HL-60/S4 treated with phorbol 12-myristate 13-acetate at 8.2 ng/mL for 4 days and 3 days (cell line): ENCODE results near the gene UVSSA.

Experiments
- in situ Hi-C: fragments of 300-500 bp; cut with MboI; formaldehyde crosslinking; loops from 2 replicates; pipeline ENCODE4 v1.15.0; 2022; ENCODE audit warnings: low sequenced_read_pairs

Gene UVSSA, protein sequence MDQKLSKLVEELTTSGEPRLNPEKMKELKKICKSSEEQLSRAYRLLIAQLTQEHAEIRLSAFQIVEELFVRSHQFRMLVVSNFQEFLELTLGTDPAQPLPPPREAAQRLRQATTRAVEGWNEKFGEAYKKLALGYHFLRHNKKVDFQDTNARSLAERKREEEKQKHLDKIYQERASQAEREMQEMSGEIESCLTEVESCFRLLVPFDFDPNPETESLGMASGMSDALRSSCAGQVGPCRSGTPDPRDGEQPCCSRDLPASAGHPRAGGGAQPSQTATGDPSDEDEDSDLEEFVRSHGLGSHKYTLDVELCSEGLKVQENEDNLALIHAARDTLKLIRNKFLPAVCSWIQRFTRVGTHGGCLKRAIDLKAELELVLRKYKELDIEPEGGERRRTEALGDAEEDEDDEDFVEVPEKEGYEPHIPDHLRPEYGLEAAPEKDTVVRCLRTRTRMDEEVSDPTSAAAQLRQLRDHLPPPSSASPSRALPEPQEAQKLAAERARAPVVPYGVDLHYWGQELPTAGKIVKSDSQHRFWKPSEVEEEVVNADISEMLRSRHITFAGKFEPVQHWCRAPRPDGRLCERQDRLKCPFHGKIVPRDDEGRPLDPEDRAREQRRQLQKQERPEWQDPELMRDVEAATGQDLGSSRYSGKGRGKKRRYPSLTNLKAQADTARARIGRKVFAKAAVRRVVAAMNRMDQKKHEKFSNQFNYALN

DNA sequence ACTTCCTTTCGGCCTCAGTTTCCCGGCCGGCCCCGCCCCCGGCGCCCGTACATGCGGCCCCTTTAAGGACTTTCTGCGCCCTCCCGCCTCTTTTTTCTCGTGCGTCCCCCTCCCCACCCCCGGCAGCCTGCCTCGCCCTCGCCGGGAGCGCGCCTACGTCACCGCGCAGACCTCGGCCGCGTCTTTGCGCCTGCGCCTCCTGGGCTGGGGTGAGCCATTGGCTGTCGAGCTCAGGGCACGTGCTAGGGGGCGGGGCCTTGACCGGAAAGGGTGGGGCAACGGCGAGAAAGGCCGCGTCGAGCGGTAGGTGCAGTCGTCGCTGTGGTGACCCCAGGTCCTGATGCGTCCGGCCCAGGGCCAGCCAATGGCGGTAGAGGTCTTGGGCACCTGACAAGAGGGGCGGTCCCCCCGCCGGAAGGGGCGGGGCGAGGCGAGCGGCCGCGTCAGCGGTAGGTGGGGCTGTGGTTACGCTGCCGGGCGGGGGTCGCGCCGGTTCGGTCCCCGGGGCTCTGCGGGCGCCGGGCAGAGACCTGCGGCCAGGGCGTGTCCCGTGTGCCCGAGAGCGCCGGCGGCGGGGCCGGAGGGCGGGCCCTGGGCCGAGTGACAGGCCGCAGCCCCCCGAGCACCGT, at the start of gene UVSSA:
Gene UVSSA (plus strand): TSS at position 428 of the 629 bp plus-strand sequence. CDS start 884 bp downstream, outside the sequence.
- in situ Hi-C loops, result no loop called here

DNA sequence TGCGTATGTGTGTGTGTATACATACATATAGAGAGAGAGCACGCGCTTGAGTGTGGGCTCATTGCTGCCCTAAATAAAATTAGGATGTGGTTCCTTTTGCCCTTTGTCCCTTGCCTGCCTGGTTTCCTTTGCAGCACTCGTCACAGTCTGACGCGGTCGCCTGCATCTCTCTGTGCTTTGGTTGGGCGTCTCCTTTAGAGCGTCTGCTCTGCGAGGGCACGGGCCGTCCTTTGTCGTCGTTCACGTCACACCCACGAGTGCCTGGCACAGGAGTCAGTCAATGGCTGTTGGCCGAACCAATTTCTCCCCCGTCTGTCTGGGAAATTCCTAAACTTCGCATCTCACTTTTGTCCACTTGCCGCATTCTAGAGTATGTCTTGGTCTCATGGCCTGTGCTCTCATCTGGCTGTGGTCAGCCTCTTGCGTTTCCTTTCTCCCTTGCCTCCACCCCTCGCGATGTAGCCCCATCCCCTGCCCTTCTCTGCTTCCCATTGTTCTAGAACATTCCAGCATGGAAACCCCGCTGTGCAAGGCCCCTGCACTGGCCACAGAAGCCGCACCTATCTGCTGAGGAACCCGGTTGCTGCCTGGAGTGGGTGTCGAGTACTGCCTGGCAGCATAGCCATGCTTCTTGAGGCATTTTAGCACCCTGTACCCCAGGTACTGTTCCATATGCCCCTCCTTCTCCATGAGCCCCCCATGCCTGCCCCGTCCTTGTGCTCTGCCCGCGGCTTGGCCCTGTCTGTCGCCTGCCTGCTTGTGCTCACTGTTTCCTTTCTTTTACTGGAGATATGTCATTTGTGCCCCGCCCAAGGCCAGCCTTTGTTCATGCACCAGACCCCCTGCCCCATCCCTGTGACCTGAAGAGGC, 49.3 kb upstream of the UVSSA start:
- in situ Hi-C loops, result no loop called here

GRCh38 chr4:1298461-1298860, 48.5 kb upstream of the UVSSA start:
- in situ Hi-C loops, result no loop called here

DNA sequence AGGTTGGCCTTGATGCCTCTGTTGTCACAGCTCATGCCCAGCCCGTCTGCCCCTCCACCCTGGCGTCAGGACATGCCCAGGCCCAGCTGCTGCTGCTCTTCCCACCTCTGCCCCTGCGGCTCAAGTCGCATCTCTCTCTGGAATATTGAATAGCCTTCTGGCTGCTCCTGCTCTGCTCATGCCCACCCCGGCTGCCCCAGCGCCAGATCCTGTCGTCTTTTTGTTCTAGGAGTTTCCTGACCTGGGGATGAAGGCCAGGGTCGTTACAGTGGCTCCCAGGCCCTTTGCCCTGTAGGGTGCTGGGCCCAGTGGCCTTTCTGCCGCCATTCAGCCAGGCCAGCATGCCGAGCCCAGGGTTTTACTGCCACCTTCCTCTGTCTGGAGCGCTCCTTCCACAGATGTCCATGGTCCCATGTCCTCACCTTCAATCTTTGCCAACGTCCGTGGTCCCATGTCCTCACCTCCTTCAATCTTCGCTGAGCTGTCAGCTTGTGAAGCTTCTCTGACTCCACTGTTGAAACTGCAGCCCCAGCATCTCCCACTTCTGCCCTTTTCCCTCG, 47.6 kb upstream of the UVSSA start:
- in situ Hi-C loops, result no loop called here

DNA sequence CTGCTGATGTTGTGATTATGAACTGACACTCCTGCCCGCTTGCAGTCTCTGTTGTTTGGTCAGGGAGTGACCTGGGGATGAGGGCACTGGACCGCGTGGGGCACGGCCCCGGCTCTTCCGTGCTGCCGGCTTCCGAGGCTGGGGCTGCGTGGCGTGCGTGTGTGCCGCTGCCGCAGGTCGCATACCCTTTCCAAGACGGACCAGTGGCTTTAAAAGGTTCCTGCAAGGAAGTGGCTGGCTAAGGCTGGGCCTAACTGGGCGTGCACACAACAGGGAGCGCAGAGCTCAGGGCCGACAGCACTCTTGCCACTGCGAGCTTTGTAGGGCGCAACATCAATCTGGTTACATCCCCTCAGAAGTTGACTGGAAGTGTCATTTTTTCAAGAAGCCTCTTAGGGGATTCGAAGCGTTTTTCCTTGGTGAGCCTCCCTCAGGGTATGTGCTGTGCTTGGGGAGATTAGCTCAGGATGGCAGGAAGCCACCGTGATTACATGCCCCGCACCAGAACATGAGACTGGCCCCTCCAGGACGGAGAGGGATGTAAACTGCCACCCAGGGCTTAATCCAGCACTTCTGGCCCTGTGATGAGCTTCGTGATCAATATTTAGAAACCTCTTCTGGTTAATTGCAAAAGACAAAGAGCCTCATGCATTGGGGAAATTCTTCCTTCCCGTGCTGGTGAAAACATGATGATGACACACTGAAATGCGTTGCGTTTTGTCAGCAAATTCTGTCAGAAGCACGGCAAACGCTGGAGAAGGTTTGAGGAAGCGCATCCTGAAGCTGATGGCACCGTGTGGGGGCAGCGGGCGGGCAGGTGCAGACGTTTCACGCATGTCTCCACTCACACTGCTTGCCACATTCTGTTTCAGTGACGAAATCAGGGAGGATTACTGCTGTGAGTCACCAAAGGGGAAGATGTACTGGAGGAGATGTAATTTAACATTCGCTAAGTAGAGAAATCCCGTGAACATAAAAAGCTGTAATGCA, 46.2 kb upstream of the UVSSA start:
- in situ Hi-C loops, result no loop called here

GRCh38 chr4:1302159-1302558, 44.8 kb upstream of the UVSSA start:
- in situ Hi-C loops, result no loop called here

DNA sequence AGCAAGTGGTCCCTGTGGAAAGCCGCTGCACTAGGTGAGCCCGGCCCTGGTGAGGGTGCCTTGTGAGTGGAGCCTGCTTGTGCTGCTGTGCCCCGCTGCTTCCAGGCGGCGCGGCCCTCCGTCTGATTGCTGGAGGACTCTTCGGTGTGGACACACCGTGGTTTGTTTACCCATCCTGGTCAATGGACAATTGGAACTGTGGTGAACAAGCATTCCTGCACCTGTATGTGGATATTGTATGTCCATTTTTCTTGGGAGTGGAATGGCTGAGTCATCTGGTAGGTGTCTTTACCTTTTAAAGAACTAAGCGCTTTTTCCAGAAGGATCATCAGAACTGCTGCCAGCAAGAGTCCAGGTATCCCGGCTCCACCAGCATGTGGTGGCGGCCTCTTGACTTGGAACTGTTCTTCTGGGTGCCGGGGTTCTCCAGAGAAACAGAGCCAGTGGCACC, 41.7 kb upstream of the UVSSA start:
- in situ Hi-C loops, result no loop called here

DNA sequence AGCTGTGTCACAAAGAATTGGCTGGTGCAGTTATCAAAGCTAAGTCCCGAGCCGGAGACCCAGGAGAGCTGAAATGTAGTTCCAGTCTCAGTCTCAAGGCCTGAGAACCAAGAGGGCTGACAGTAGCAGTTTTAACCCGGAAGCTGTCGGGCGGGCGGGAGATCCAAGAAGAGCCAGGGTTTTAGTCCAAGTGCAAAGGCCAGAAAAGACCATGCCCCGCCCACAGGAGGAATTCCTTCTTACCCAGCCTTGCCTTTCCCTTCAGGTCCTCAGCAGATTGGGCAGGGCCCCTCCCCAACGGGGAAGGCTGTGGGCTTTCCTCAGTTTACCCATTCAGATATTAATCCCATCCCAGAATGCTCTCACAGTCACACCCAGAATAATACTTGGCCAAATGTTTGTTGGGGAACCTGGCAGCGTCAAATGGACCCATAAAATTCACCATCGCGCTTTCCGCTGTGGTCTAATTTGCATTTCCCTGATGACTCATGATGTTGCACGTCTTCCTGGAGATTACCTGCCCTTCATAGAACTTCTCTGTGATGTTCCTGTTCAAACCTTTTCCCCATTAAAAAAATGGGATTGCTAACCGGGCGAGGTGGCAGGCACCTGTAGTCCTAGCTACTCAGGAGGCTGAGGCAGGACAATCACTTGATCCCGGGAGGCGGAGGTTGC, 41.1 kb upstream of the UVSSA start:
- in situ Hi-C loops, result no loop called here

DNA sequence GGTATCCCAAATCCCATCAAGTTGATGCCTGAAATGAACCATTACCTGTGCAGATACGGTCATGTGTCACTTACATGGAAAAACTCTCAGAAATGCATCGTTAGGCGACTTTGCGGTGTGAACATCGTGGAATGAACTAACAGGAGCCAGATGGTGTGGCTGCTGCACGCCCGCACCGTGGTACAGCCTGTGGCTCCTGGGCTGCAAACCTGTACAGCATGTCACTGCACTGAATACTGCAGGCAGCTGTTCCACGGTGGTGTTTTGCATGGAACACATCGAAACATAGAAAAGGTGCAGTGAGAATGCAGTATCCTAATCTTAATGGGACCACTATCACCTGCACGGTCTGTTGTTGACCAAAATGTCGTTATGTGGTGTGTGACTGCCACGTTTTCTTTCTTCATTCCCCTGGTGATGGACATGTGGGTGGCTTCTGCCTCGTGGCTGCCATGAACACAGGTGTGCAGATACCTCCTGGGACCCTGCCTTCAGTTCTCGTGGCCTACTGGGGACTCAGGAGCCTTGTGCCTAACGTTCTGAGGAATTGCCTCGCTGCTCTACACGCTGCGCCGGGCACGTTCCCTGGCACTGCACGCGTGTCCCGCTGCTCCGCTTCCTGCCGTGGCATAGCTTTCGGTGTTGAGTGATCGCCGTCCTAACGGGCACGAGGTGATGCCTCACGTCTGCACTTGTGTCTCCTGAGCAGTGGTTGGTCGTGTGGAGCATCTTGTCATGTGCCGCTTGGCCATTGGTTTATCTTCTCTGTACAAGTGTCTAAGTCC, 38.9 kb upstream of the UVSSA start:
- in situ Hi-C loops, result no loop called here

- in situ Hi-C loops, result no loop called here
Observed at GRCh38 chr4:1309261-1310010, 37.6 kb upstream of the UVSSA start.

- in situ Hi-C loops, result no loop called here
Observed at GRCh38 chr4:1310031-1310795, 36.8 kb upstream of the UVSSA start.

GRCh38 chr4:1310796-1311631, 36.0 kb upstream of the UVSSA start:
- in situ Hi-C loops, result no loop called here

DNA sequence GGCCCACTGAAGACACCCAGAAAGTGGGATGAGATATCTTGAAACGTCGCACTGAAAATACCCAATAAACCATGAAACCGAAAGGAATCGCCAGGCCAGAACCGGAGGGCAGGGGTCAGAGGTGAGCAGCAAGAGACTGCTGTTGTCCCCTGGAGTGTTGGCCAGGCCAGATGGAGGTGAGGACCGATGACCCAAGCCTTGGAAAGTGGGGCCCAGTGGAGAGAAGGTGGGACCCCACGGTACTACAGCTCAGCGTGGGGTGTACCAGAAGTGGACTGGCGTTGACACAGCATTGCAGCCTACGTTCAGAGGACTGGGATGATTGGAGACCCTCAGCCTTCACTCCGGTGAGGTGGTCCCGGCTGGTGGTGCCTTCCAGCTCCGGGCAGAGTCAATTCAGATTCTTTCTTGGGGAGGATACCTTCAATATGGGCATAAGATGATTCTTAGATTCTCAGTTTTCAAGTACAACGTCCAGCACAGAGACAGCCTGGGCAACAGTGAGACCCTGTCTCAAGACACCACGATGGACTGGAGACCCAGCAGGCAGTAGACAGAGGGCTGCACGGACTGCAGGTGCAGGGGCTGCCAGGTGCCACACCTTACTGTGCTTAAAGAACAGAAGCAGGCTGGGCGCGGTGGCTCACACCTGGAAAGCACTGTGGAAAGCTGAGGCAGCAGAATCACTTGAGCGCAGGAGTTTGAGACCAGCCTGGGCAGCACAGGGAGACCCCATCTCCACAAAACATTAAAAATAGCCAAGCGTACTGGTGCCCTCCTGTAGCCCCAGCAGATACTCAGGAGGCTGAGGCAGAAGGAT, 34.0 kb upstream of the UVSSA start:
- in situ Hi-C loops, result no loop called here

GRCh38 chr4:1315306-1315705, 31.7 kb upstream of the UVSSA start:
- in situ Hi-C loops, result no loop called here
